Tibial artery (tissue), 4 donors: Measurements from ENCODE around the gene ALDH1L2.

Experiments
- DNase-seq, 2 donors: peaks; one replicate each; pipeline ENCODE4 v3.0.0-alpha.2; 2019
- H3K27ac ChIP-seq, 2 donors: fragments of 200-600 bp; sonication (generic) in 1 of 2; 1 replicate in 1 of 2; 2 replicates in 1 of 2; pipeline ENCODE4 v1.5.1; 2018 to 2019; ENCODE audit warnings: mild to moderate bottlenecking in 1 of 2
- H3K27me3 ChIP-seq, 2 donors: fragments of 200-600 bp; sonication (generic) in 1 of 2; one replicate each; pipeline versions ENCODE4 v1.5.1 to v1.6.0; 2016 to 2019
- H3K36me3 ChIP-seq, 3 donors: fragments of 200-600 bp; sonication (generic) in 2 of 3; one replicate each; pipeline ENCODE4 v1.5.1; 2016 to 2019; ENCODE audit warnings: mild to moderate bottlenecking in 2 of 3
- H3K4me1 ChIP-seq, 4 donors: fragments of 200-600 bp; sonication (generic) in 2 of 4; 1 replicate in 3 of 4; 2 replicates in 1 of 4; pipeline ENCODE4 v1.5.1; 2016 to 2019
- H3K4me3 ChIP-seq, 2 donors: fragments of 200-600 bp; sonication (generic) in 1 of 2; 1 replicate in 1 of 2; 2 replicates in 1 of 2; pipeline ENCODE4 v1.5.1; 2018 to 2019; ENCODE audit warnings: mild to moderate bottlenecking in 2 of 2
- H3K9me3 ChIP-seq, 3 donors: fragments of 200-600 bp; sonication (generic) in 1 of 3; one replicate each; pipeline ENCODE4 v1.5.1; 2016 to 2019
- intact Hi-C: fragments of 100-400 bp; cut with DNase I; formaldehyde crosslinking; loops from one replicate; pipeline ENCODE4 v1.15.0; 2023; ENCODE audit warnings: low total_unique reads
- TF ChIP-seq, protein P1 (sequence below), 2 experiments: fragments of 200-600 bp in 1 of 2; fragments of 450-650 bp in 1 of 2; IDR thresholded peaks; one replicate each; pipeline ENCODE4 v1.5.1; 2017 to 2019; ENCODE audit warnings: antibody characterized with exemption in 2 of 2, mild to moderate bottlenecking in 1 of 2, moderate library complexity in 1 of 2

Gene ALDH1L2

DNA sequence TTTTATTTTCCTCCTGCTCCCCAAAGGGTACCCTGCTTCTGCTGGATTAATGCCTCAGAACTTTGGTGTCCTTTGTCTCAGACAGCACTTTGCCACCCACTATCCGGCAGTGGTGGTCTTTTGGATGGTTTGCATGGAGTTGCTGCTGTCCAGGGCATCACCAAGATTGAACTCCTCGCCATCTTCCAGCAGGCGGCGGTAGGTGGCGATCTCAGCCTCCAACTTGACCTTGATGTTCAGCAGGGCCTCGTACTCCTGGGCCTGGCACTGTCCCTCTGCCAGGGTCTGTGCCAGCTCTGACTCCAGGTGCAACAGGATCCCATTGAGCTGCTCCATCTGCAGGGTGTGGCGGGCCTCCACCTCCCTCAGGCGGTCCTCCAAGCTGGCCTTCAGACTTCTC is 107.6 kb downstream of the ALDH1L2 start:
- DNase-seq: no peak
- H3K4me3 ChIP-seq: no peak overlapping the region
- TF ChIP-seq, protein P1, sequence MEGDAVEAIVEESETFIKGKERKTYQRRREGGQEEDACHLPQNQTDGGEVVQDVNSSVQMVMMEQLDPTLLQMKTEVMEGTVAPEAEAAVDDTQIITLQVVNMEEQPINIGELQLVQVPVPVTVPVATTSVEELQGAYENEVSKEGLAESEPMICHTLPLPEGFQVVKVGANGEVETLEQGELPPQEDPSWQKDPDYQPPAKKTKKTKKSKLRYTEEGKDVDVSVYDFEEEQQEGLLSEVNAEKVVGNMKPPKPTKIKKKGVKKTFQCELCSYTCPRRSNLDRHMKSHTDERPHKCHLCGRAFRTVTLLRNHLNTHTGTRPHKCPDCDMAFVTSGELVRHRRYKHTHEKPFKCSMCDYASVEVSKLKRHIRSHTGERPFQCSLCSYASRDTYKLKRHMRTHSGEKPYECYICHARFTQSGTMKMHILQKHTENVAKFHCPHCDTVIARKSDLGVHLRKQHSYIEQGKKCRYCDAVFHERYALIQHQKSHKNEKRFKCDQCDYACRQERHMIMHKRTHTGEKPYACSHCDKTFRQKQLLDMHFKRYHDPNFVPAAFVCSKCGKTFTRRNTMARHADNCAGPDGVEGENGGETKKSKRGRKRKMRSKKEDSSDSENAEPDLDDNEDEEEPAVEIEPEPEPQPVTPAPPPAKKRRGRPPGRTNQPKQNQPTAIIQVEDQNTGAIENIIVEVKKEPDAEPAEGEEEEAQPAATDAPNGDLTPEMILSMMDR (IDR thresholded peaks at IDR 0.05): no peak

DNA sequence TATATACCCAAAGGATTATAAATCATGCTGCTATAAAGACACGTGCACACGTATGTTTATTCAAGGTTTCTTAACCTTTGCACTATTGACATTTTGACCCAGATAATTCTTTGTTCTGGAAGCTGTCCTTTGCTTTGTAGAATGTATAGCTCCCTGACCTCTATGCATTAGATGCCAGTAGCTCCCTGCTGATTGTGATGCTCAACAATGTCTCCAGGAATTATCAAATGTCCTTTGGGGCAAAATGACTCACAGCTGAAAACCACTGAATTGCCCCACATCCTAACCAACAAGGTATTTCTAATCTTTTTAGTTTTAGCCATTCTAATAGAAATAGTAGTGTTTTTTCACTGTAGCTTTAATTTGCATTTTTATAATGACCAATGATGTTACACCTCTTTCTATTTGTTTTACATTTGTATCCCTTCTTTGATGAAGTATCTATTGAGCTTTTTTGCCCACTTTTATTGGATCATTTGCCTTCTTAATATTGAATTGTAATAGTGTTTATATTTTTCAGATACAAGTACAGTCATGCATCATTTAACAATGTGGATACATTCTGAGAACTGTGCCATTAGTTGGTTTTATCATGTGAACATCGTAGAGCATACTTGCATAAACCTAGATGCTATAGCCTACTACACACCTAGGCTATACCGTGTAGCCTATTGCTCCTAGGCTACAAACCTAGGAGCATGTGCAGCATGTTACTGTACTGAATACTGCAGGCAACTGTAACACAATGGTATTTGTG is 108.5 kb downstream of the ALDH1L2 start:
- Histone ChIP-seq H3K27me3 (no peaks in the 10 kb centered on the region), H3K9me3 (no peaks in the 10 kb centered on the region), H3K27ac (no peak overlapping the region), H3K36me3 (no peaks in the 10 kb centered on the region), H3K4me3 (no peak overlapping the region), H3K4me1 (peaks cover 0 to 3% (median 0%) of the 10 kb centered on the region in 4 donors)
- DNase-seq: no peak
- TF ChIP-seq, protein P1 (IDR thresholded peaks at IDR 0.05): no peak
- intact Hi-C loops: no loop called here

More for the DNA sequence above, 107.6 kb downstream of the ALDH1L2 start:
- Histone ChIP-seq H3K27me3 (no peaks in the 10 kb centered on the region), H3K27ac (no peak overlapping the region), H3K4me1 (peaks cover 0 to under 1% (median 0%) of the 10 kb centered on the region in 4 donors), H3K36me3 (no peaks in the 10 kb centered on the region), H3K9me3 (no peaks in the 10 kb centered on the region)
- intact Hi-C loops: no loop called here

DNA sequence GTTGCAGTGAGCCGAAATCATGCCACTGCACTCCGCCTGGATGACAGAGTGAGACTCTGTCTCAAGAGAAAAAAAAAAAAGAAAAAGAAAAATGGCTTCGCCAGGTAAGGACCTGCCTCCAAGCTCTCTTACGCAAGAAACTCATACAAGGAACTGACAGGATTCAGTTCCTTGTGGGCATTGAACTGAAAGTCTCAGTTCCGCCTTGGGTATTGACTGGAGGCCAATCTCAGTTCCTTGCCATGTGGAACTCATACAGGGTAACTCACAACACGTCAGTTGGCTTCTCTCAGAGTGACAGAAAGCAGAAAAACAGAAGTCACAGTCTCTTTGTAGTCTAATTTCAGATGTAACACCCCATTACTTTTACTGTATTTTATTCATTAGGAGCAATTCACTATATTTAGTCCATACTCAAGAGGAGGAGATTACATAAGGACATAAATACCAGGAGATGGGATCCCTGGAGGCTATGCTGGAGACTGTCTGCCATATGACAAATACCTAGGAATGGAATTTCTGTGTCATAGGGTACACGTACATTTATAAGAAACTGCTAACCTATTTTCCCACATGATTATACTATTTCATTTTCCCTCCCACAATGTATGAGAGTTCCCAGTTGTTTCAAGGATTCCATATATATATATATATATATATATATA is 109.5 kb downstream of the ALDH1L2 start:
- Histone ChIP-seq H3K9me3 (no peaks in the 10 kb centered on the region), H3K27ac (no peak overlapping the region), H3K4me3 (no peak overlapping the region), H3K4me1 (peaks cover 0 to 3% (median 0%) of the 10 kb centered on the region in 4 donors), H3K36me3 (no peaks in the 10 kb centered on the region), H3K27me3 (no peaks in the 10 kb centered on the region)
- intact Hi-C loops: no loop called here
- no peak for DNase-seq
- TF ChIP-seq, protein P1 (IDR thresholded peaks at IDR 0.05): no peak

DNA sequence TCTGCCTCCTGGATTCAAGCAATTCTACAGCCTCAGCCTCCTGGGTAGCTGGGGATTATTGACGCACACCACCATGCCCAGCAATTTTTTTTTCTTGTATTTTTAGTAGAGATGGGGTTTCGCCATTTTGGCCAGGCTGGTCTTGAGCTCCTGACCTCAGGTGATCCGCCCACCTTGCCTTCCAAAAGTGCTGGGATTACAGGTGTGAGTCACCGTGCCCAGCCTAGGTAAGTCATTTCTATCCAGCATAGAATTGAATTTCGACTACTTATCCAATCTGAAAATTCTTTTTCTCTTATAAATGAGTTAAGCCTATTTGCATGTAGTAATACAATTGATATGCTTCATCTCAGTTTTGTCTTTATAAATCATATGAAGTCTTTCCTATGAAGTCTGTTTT is 111.0 kb downstream of the ALDH1L2 start:
- no peaks in the 10 kb centered on the region for H3K36me3 ChIP-seq
- H3K9me3 ChIP-seq: no peaks in the 10 kb centered on the region
- intact Hi-C loops: no loop called here
- H3K27ac ChIP-seq: no peak overlapping the region
- peaks cover 0 to 3% (median 0%) of the 10 kb centered on the region in 4 donors for H3K4me1 ChIP-seq
- H3K4me3 ChIP-seq: no peak overlapping the region
- TF ChIP-seq, protein P1 (IDR thresholded peaks at IDR 0.05): no peak
- no peaks in the 10 kb centered on the region for H3K27me3 ChIP-seq
- no peak for DNase-seq

DNA sequence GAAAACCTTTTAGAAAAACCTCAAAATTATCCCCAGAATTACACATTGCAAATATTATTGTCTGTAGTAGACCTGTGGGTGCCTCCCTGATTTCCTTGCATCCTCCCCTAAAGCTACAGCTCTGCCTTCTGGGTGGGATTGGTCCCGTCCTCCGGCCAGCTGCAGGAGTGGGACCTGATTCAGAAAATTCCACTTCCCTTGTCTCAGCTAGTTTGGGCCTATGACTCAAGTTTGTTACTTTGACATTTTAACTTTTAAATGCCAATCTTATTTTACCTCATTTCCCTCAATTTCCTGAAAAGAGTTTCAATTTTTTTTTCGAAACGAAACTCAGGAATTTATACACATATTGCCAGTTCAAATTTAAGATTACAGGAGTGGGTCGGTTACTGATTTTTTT is 113.0 kb downstream of the ALDH1L2 start:
- Histone ChIP-seq H3K27ac (no peak overlapping the region), H3K4me1 (peaks cover 0 to 3% (median 0%) of the 10 kb centered on the region in 4 donors), H3K4me3 (no peak overlapping the region), H3K9me3 (no peaks in the 10 kb centered on the region), H3K27me3 (no peaks in the 10 kb centered on the region), H3K36me3 (no peaks in the 10 kb centered on the region)
- intact Hi-C loops: no loop called here
- no peak for DNase-seq
- TF ChIP-seq, protein P1 (IDR thresholded peaks at IDR 0.05): no peak
